Measurements from ENCODE around the gene CMSS1. TPM values are rescaled to one million over a fixed set of nuclear protein-coding genes. Genes with fewer than 3 reads are reported as not detected.
A peak's percentile ranks its signal among the peaks of the same experiment; 100 is the strongest.

The CMSS1 gene
- total RNA-seq, 4 donors from 2014 or later: 11.2 to 16.3 (median 14.1) TPM

GRCh38 chr3:100154171-100154570 is 336.5 kb downstream of the CMSS1 start:
- peaks cover 30 to 43% (median 34%) of the 10 kb centered on the region in 4 donors for H3K4me1 ChIP-seq
- DNase-seq (ENCODE audit: extremely low spot score): no peak
- intact Hi-C loops (cut with DNase I): no loop called here
- H3K9me3 ChIP-seq: peaks cover 0 to 19% (median 12%) of the 10 kb centered on the region in 4 donors
- H3K4me3 ChIP-seq: no peak overlapping the region
- H3K27me3 ChIP-seq: no peaks in the 10 kb centered on the region
- no peak overlapping the region for H3K27ac ChIP-seq (replicated peaks in 1 of 4)
- 95% methylated on average over 1 of the region's 1 CpG for WGBS
- TF ChIP-seq EP300 (IDR thresholded peaks at IDR 0.05) (no peak), POLR2AphosphoS5 (IDR thresholded peaks at IDR 0.05) (no peak), POLR2A (IDR thresholded peaks at IDR 0.05; ENCODE audit: low read depth) (no peak), CTCF (IDR thresholded peaks at IDR 0.05) (no peak)
- no peaks in the 10 kb centered on the region for H3K36me3 ChIP-seq

- no peak overlapping the region for H3K27ac ChIP-seq (replicated peaks in 1 of 4)
- peaks cover 35 to 43% (median 38%) of the 10 kb centered on the region in 4 donors for H3K4me1 ChIP-seq
- intact Hi-C loops (cut with DNase I): no loop called here
- no peaks in the 10 kb centered on the region for H3K36me3 ChIP-seq
- no peak overlapping the region for H3K4me3 ChIP-seq
- DNase-seq (ENCODE audit: extremely low spot score): no peak
- peaks cover 0 to 19% (median 12%) of the 10 kb centered on the region in 4 donors for H3K9me3 ChIP-seq
- TF ChIP-seq EP300 (IDR thresholded peaks at IDR 0.05): no peak
- no peak for TF ChIP-seq POLR2AphosphoS5 (IDR thresholded peaks at IDR 0.05)
- no peak for TF ChIP-seq POLR2A (IDR thresholded peaks at IDR 0.05; ENCODE audit: low read depth)
- no peak for TF ChIP-seq CTCF (IDR thresholded peaks at IDR 0.05)
- no peaks in the 10 kb centered on the region for H3K27me3 ChIP-seq
These were observed 337.5 kb downstream of the CMSS1 start for GRCh38 chr3:100155128-100155527.

GRCh38 chr3:100155590-100155989 is 337.9 kb downstream of the CMSS1 start:
- H3K36me3 ChIP-seq: no peaks in the 10 kb centered on the region
- TF ChIP-seq POLR2A (IDR thresholded peaks at IDR 0.05; ENCODE audit: low read depth): no peak
- TF ChIP-seq EP300 (IDR thresholded peaks at IDR 0.05): no peak
- TF ChIP-seq POLR2AphosphoS5 (IDR thresholded peaks at IDR 0.05): no peak
- TF ChIP-seq CTCF (IDR thresholded peaks at IDR 0.05): no peak
- intact Hi-C loops (cut with DNase I): no loop called here
- H3K9me3 ChIP-seq: peaks cover 0 to 19% (median 12%) of the 10 kb centered on the region in 4 donors
- no peak overlapping the region for H3K4me3 ChIP-seq
- no peaks in the 10 kb centered on the region for H3K27me3 ChIP-seq
- H3K27ac ChIP-seq (replicated peaks in 1 of 4): no peak overlapping the region
- DNase-seq (ENCODE audit: extremely low spot score): no peak
- peaks cover 37 to 43% (median 38%) of the 10 kb centered on the region in 4 donors for H3K4me1 ChIP-seq

GRCh38 chr3:100157685-100158084 is 340.0 kb downstream of the CMSS1 start:
- no peak overlapping the region for H3K27ac ChIP-seq (replicated peaks in 1 of 4)
- intact Hi-C loops (cut with DNase I): no loop called here
- no peak overlapping the region for H3K4me3 ChIP-seq
- H3K36me3 ChIP-seq: no peaks in the 10 kb centered on the region
- H3K9me3 ChIP-seq: peaks cover 0 to 19% (median 12%) of the 10 kb centered on the region in 4 donors
- H3K27me3 ChIP-seq: no peaks in the 10 kb centered on the region
- 75% methylated on average over 2 of the region's 2 CpGs for WGBS
- no peak for DNase-seq (ENCODE audit: extremely low spot score)
- peaks cover 30 to 40% (median 38%) of the 10 kb centered on the region in 4 donors for H3K4me1 ChIP-seq
- TF ChIP-seq POLR2A (IDR thresholded peaks at IDR 0.05; ENCODE audit: low read depth): no peak
- TF ChIP-seq EP300 (IDR thresholded peaks at IDR 0.05): no peak
- TF ChIP-seq POLR2AphosphoS5 (IDR thresholded peaks at IDR 0.05): no peak
- no peak for TF ChIP-seq CTCF (IDR thresholded peaks at IDR 0.05)

GRCh38 chr3:100158918-100159330 is 341.3 kb downstream of the CMSS1 start:
- intact Hi-C loops (cut with DNase I): no loop called here
- TF ChIP-seq EP300 (IDR thresholded peaks at IDR 0.05) (no peak), POLR2A (IDR thresholded peaks at IDR 0.05; ENCODE audit: low read depth) (no peak), POLR2AphosphoS5 (IDR thresholded peaks at IDR 0.05) (no peak), CTCF (IDR thresholded peaks at IDR 0.05) (no peak)
- Histone ChIP-seq H3K4me3 (no peak overlapping the region), H3K9me3 (peaks cover 0 to 19% (median 12%) of the 10 kb centered on the region in 4 donors), H3K4me1 (peaks cover 32 to 43% (median 39%) of the 10 kb centered on the region in 4 donors), H3K27ac (replicated peaks in 1 of 4) (peak overlapping the region; percentile 48 to 63 (median 56)), H3K36me3 (no peaks in the 10 kb centered on the region), H3K27me3 (no peaks in the 10 kb centered on the region)
- DNase-seq (ENCODE audit: extremely low spot score): no peak
- 76% methylated on average over 2 of the region's 2 CpGs for WGBS

Measured in esophagus muscularis mucosa (tissue), 4 donors.